Activated CD8-positive, alpha-beta T cell treated with anti-CD3 and anti-CD28 coated beads for 36 hours (primary cell): Measurements from ENCODE around the gene SFPQ. TPM values are rescaled to one million over a fixed set of nuclear protein-coding genes. Genes with fewer than 3 reads are reported as not detected.
A peak's percentile ranks its signal among the peaks of the same experiment; 100 is the strongest.

Experiments
- ATAC-seq: fragments of 200-7000 bp; cut with Tn5 transposase; one replicate; pipeline ENCODE4 v1.10.0; 2021; ENCODE audit warnings: mild to moderate bottlenecking, moderate library complexity
- CTCF ChIA-PET: fragments of 350-600 bp; sonication (Branson Sonifier 250); formaldehyde crosslinking; loops from one replicate; lab custom pipeline; 2021; ENCODE audit warnings: antibody characterized with exemption; lab: Charles Lee
- POLR2A ChIA-PET: fragments of 350-600 bp; sonication (Branson Sonifier 250); formaldehyde crosslinking; loops from one replicate; lab custom pipeline; 2021; ENCODE audit warnings: antibody characterized with exemption; lab: Charles Lee
- DNase-seq: peaks from one replicate; pipeline ENCODE4 v3.0.0-alpha.2; 2020
- H3K27ac Mint-ChIP-seq: one replicate; pipeline ENCODE4 v1.8.0; 2021; ENCODE audit warnings: mild to moderate bottlenecking, mixed read lengths
- H3K27me3 Mint-ChIP-seq: one replicate; pipeline ENCODE4 v1.8.0; 2021; ENCODE audit warnings: mixed read lengths
- H3K36me3 Mint-ChIP-seq: one replicate; pipeline ENCODE4 v1.8.0; 2021; ENCODE audit warnings: low read depth, mixed read lengths
- H3K4me1 Mint-ChIP-seq: one replicate; pipeline ENCODE4 v1.8.0; 2021; ENCODE audit warnings: low read depth, mixed read lengths
- H3K4me3 Mint-ChIP-seq: one replicate; pipeline ENCODE4 v1.8.0; 2021; ENCODE audit warnings: mild to moderate bottlenecking, moderate library complexity, mixed read lengths
- H3K9me3 Mint-ChIP-seq: one replicate; pipeline ENCODE4 v1.8.0; 2021; ENCODE audit warnings: mixed read lengths
- intact Hi-C: fragments of 100-400 bp; cut with micrococcal nuclease; formaldehyde crosslinking; loops from one replicate; pipeline ENCODE4 v1.10.0; 2022
- total RNA-seq, 2 experiments: library from RNA; stranded (reverse); gene quantifications; one replicate each; pipeline ENCODE4 v1.2.3, GENCODE V29; 2021
- TF ChIP-seq, protein P1 (sequence below): fragments of 200-600 bp; IDR thresholded peaks from one replicate; pipeline ENCODE4 v1.8.0; 2022; ENCODE audit warnings: antibody characterized with exemption, mild to moderate bottlenecking

Gene SFPQ
- total RNA-seq, 2 experiments from 2014 or later: 295 to 297 TPM

- intact Hi-C loops: no loop called here
- ATAC-seq: no peak
- POLR2A ChIA-PET: interaction anchor here (0.9 to 3.9 kb wide), 2 partner anchors 10 to 94 kb away, joined by 3 to 90 read pairs; no protein-coding TSS in a partner anchor
Measured at GRCh38 chr1:35187816-35188342, 5.1 kb downstream of the SFPQ start.

DNA sequence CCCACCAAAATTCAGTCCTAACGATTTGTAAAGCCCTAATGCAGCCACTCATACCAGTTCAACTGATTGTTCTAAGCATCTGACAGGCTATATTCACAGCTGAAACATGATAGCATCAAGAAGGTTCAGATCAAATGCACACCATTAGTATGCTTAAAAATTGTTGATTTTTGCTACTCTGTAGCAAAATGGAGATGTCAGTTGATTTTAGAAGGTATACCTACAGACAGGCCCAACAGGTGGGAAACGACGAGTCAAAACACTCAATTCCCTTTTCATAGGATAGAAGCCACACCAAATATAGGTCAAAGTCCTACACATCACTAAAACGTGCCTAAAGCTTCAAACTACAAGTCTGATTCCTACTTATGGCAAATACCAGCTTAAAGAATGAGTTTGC is 6.7 kb downstream of the SFPQ start:
- H3K4me1 Mint-ChIP-seq: peaks cover 95% of the 10 kb centered on the region

More at GRCh38 chr1:35187816-35188342, 5.1 kb downstream of the SFPQ start:
- peak overlapping the region; percentile 44 for H3K27ac Mint-ChIP-seq
- peaks cover 87% of the 10 kb centered on the region for H3K36me3 Mint-ChIP-seq
- H3K4me1 Mint-ChIP-seq: peaks cover 78% of the 10 kb centered on the region
- no peaks in the 10 kb centered on the region for H3K27me3 Mint-ChIP-seq
- peak overlapping the region; percentile 83 for H3K4me3 Mint-ChIP-seq
- H3K9me3 Mint-ChIP-seq: no peaks in the 10 kb centered on the region
- CTCF ChIA-PET: no interaction called here
- DNase-seq: no peak
- TF ChIP-seq, protein P1, sequence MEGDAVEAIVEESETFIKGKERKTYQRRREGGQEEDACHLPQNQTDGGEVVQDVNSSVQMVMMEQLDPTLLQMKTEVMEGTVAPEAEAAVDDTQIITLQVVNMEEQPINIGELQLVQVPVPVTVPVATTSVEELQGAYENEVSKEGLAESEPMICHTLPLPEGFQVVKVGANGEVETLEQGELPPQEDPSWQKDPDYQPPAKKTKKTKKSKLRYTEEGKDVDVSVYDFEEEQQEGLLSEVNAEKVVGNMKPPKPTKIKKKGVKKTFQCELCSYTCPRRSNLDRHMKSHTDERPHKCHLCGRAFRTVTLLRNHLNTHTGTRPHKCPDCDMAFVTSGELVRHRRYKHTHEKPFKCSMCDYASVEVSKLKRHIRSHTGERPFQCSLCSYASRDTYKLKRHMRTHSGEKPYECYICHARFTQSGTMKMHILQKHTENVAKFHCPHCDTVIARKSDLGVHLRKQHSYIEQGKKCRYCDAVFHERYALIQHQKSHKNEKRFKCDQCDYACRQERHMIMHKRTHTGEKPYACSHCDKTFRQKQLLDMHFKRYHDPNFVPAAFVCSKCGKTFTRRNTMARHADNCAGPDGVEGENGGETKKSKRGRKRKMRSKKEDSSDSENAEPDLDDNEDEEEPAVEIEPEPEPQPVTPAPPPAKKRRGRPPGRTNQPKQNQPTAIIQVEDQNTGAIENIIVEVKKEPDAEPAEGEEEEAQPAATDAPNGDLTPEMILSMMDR: no peak

GRCh38 chr1:35185200-35185599 is 7.7 kb downstream of the SFPQ start:
- DNase-seq (no peak), ATAC-seq (no peak)
- H3K4me3 Mint-ChIP-seq: peak overlapping the region; percentile 41
- CTCF ChIA-PET: no interaction called here
- POLR2A ChIA-PET: interaction anchor here (2.6 kb wide), 1 partner anchor 7 kb away, joined by 10 read pairs; no protein-coding TSS in a partner anchor
- peak overlapping the region; percentile 62 for H3K27ac Mint-ChIP-seq
- peaks cover 95% of the 10 kb centered on the region for H3K36me3 Mint-ChIP-seq
- H3K9me3 Mint-ChIP-seq: no peaks in the 10 kb centered on the region
- intact Hi-C loops: no loop called here
- TF ChIP-seq, protein P1: no peak
- no peaks in the 10 kb centered on the region for H3K27me3 Mint-ChIP-seq
- peaks cover 98% of the 10 kb centered on the region for H3K4me1 Mint-ChIP-seq

More for the DNA sequence above, 6.7 kb downstream of the SFPQ start:
- H3K27me3 Mint-ChIP-seq: no peaks in the 10 kb centered on the region
- intact Hi-C loops: no loop called here
- CTCF ChIA-PET: interaction anchor here (0.9 to 1.4 kb wide), 2 partner anchors 26 to 202 kb away, joined by 3 read pairs; partner anchors contain the start of gene TMEM35B
- H3K9me3 Mint-ChIP-seq: no peaks in the 10 kb centered on the region
- peaks cover 95% of the 10 kb centered on the region for H3K36me3 Mint-ChIP-seq
- ATAC-seq (no peak), DNase-seq (no peak)
- H3K4me3 Mint-ChIP-seq: peak overlapping the region; percentile 83
- TF ChIP-seq, protein P1: no peak
- POLR2A ChIA-PET: interaction anchor here (0.7 to 2.6 kb wide), 6 partner anchors 8 to 326 kb away, joined by 3 to 10 read pairs (median 4); partner anchors contain the start of genes SMIM12 and ZMYM1
- H3K27ac Mint-ChIP-seq: peak overlapping the region; percentile 85

DNA sequence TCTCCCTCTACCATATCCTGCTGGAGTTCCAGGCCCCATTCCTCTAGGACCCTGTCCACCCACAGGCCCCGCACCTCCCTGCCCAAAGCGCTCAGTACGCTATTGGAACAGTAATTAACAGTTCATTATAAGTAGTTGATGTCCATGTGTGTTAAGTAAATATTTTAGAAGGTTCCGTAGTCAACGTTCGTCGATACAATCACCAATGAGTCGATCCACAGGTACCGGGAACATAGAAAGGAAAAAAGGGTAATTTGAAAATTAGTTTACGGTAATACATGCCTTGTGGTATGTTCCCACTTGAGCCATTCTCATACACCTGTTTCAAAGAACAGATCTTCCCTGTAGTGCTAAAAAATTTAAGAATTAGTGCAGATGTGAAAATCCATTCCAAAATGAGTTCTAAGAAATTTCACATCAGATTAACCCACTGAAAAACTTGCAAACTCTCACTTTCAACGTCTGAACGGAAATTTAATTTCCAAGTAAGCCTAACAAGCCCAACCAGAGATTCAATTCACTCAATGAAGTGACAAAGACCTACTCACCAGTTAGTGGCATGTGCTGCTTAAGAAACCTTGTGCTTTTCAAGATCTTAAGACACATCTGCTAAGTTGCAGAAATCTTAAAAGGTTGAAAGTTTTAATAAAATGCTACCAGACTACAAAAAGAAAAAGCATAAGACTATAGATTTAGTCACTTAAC is 8.3 kb downstream of the SFPQ start:
- CTCF ChIA-PET: interaction anchor here (1.0 kb wide), 1 partner anchor 17 kb away, joined by 3 read pairs; no protein-coding TSS in a partner anchor
- ATAC-seq: no peak
- Mint-ChIP-seq H3K4me3 (peak overlapping the region; percentile 41), H3K27me3 (no peaks in the 10 kb centered on the region), H3K27ac (peak overlapping the region; percentile 62), H3K36me3 (peaks cover 95% of the 10 kb centered on the region), H3K9me3 (no peaks in the 10 kb centered on the region), H3K4me1 (peaks cover 98% of the 10 kb centered on the region)
- intact Hi-C loops: no loop called here
- TF ChIP-seq, protein P1: no peak
- no peak for DNase-seq
- POLR2A ChIA-PET: interaction anchor here (2.6 kb wide), 1 partner anchor 7 kb away, joined by 10 read pairs; no protein-coding TSS in a partner anchor
